K562 (cell line): Measurements from ENCODE around the gene C17orf75. TPM values are rescaled to one million over a fixed set of nuclear protein-coding genes. Genes with fewer than 3 reads are reported as not detected.

ENCODE experiments used
- ATAC-seq: fragments of 200-7000 bp; cut with Tn5 transposase; 3 replicates; pipeline ENCODE4 v1.9.1; 2020; ENCODE audit warnings: moderate library complexity
- BruUV-seq: library from RNA; stranded (reverse); fragments of 400-500 nt; replicated peaks from 2 replicates; lab custom pipeline; 2021; lab: Mats Ljungman, UMichigan
- CTCF ChIA-PET: fragments of 300-600 bp; formaldehyde crosslinking; extraction: SDS; loops from one replicate; lab custom pipeline; 2021; ENCODE audit warnings: low intra/inter-chr PET ratio; lab: Yijun Ruan, JAX
- POLR2A ChIA-PET: fragments of 300-600, 350-650 bp; sonication (Branson Sonifier 250); formaldehyde crosslinking; extraction: SDS; loops from one replicate; lab custom pipeline; 2021; ENCODE audit warnings: antibody characterized with exemption, inconsistent platforms; lab: Yijun Ruan, JAX
- DNase-seq, 4 experiments: peaks; one replicate each; pipeline versions ENCODE4 v3.0.0 to v3.0.0-alpha.2; 2011 to 2018; ENCODE audit warnings: low spot score in 3 of 4, mixed read lengths in 3 of 4; ENCODE audit errors: extremely low read depth in 1 of 4
- FAIRE-seq: peaks from 2 replicates; lab custom pipeline; 2011; peaks lifted over from hg19 to GRCh38; lab: Jason Lieb, UNC
- H2AFZ ChIP-seq: 2 replicates; pipeline ENCODE4 v1.6.0; 2011; ENCODE audit warnings: low read depth, low read length, control low read depth, inconsistent platforms
- H3K27ac ChIP-seq: fragments of 200-600 bp; 3 replicates; pipeline ENCODE4 v1.8.0; 2011; ENCODE audit warnings: low read depth, mild to moderate bottlenecking, control low read depth, inconsistent platforms, low read length, moderate library complexity, mixed read lengths; ENCODE audit errors: extremely low read depth
- H3K27me3 ChIP-seq, 2 experiments: fragments of 300-600 bp in 1 of 2; 2 replicates in 1 of 2; 3 replicates in 1 of 2; pipeline versions ENCODE4 v1.6.0 to v1.8.0; 2011; ENCODE audit warnings: inconsistent platforms in 2 of 2, low read length in 2 of 2, mild to moderate bottlenecking in 1 of 2, mixed read lengths in 1 of 2, moderate library complexity in 1 of 2; ENCODE audit not compliant: control insufficient read depth in 2 of 2, insufficient read depth in 2 of 2
- H3K36me3 ChIP-seq: fragments of 300-600 bp; 3 replicates; pipeline ENCODE4 v1.8.0; 2011; ENCODE audit warnings: mild to moderate bottlenecking, low read length, inconsistent platforms; ENCODE audit not compliant: control insufficient read depth, insufficient read depth
- H3K4me1 ChIP-seq, 2 experiments: fragments of 200-600 bp in 1 of 2; replicated peaks in 1 of 2; 2 replicates in 1 of 2; 3 replicates in 1 of 2; pipeline versions ENCODE4 v1.5.1 to v1.8.0; 2011; ENCODE audit warnings: inconsistent platforms in 2 of 2, low read length in 2 of 2, mild to moderate bottlenecking in 1 of 2, mixed read lengths in 1 of 2, moderate library complexity in 1 of 2; ENCODE audit not compliant: control insufficient read depth in 2 of 2, insufficient read depth in 2 of 2
- H3K4me2 ChIP-seq: 2 replicates; pipeline ENCODE4 v1.6.1; 2011; ENCODE audit warnings: low read length, control low read depth, inconsistent platforms, mixed read lengths; ENCODE audit not compliant: insufficient read depth
- H3K4me3 ChIP-seq: fragments of 200-600 bp; sonication (generic), shearing (Covaris generic); 2 replicates; pipeline ENCODE4 v1.5.1; 2016; ENCODE audit warnings: control low read depth, inconsistent platforms
- H3K79me2 ChIP-seq: fragments of 200-600 bp; 3 replicates; pipeline ENCODE4 v1.8.0; 2011; ENCODE audit warnings: low read length, inconsistent platforms; ENCODE audit not compliant: control insufficient read depth, insufficient read depth
- H3K9ac ChIP-seq, 2 experiments: 2 replicates each; pipeline versions ENCODE4 v1.6.0 to v1.6.1; 2011; ENCODE audit warnings: low read depth in 2 of 2, low read length in 2 of 2, control low read depth in 1 of 2, inconsistent platforms in 1 of 2, mild to moderate bottlenecking in 1 of 2, mixed read lengths in 1 of 2; ENCODE audit not compliant: insufficient read depth in 1 of 2
- H3K9me1 ChIP-seq: one replicate; pipeline ENCODE4 v1.6.0; 2011; ENCODE audit warnings: inconsistent platforms, mild to moderate bottlenecking, low read length, moderate library complexity; ENCODE audit not compliant: control insufficient read depth, insufficient read depth
- H3K9me3 ChIP-seq: replicated peaks from 2 replicates; pipeline ENCODE4 v1.5.1; 2011; ENCODE audit warnings: low read depth, low read length, inconsistent platforms; ENCODE audit not compliant: control insufficient read depth, insufficient read depth
- H4K20me1 ChIP-seq: replicated peaks from 2 replicates; pipeline ENCODE4 v1.6.1; 2011; ENCODE audit warnings: low read length, inconsistent platforms, mixed read lengths; ENCODE audit not compliant: control insufficient read depth, insufficient read depth
- CTBP1 ChIP-seq: fragments of 450-650 bp; IDR thresholded peaks from 2 replicates; pipeline ENCODE4 v1.6.1; 2016; ENCODE audit warnings: borderline replicate concordance
- E2F6 ChIP-seq, 2 experiments: IDR thresholded peaks; 2 replicates each; pipeline ENCODE4 v1.6.1; 2011; ENCODE audit warnings: borderline replicate concordance in 1 of 2, control low read depth in 1 of 2, low read depth in 1 of 2, low read length in 1 of 2, mild to moderate bottlenecking in 1 of 2, mixed read lengths in 1 of 2, moderate library complexity in 1 of 2; ENCODE audit not compliant: insufficient read depth in 1 of 2, insufficient read length in 1 of 2, poor library complexity in 1 of 2, severe bottlenecking in 1 of 2; ENCODE audit errors: extremely low read depth in 1 of 2
- GTF2B ChIP-seq: IDR thresholded peaks from 2 replicates; pipeline ENCODE4 v1.6.1; 2011; ENCODE audit not compliant: insufficient read length; ENCODE audit errors: extremely low read depth
- HMBOX1 ChIP-seq: sonication (generic); IDR thresholded peaks from 2 replicates; pipeline ENCODE4 v1.6.1; 2016
- MYNN ChIP-seq, 2 experiments: sonication (generic); formaldehyde crosslinking in 1 of 2; IDR thresholded peaks; 2 replicates each; pipeline versions ENCODE4 v1.5.0 to v1.6.1; 2016 to 2020; ENCODE audit warnings: antibody characterized with exemption in 1 of 2, missing genetic modification reagents in 1 of 2
- NR2C2 ChIP-seq, 2 experiments: fragments of 200-800 bp in 1 of 2; sonication (Bioruptor generic) in 1 of 2; sonication (generic) in 1 of 2; formaldehyde crosslinking in 1 of 2; IDR thresholded peaks; 2 replicates each; pipeline versions ENCODE4 v1.6.1 to v1.8.0; 2016 to 2022; ENCODE audit warnings: mild to moderate bottlenecking in 1 of 2, missing compliant biosample characterization in 1 of 2, missing genetic modification characterization in 1 of 2, missing genetic modification reagents in 1 of 2
- PHF8 ChIP-seq: fragments of 200-600 bp; sonication (generic); IDR thresholded peaks from 2 replicates; pipeline ENCODE4 v1.6.1; 2012; ENCODE audit warnings: mixed run types, mild to moderate bottlenecking, inconsistent platforms, low read length, moderate library complexity, borderline replicate concordance
- RBM22 ChIP-seq: fragments of 200-400 bp; formaldehyde crosslinking; IDR thresholded peaks from 2 replicates; pipeline ENCODE4 v1.6.1; 2018; ENCODE audit warnings: low read length, low read depth; ENCODE audit not compliant: poor library complexity, severe bottlenecking
- STAT5A ChIP-seq: IDR thresholded peaks from 2 replicates; pipeline ENCODE4 v1.6.1; 2012; ENCODE audit warnings: low read length, inconsistent platforms, borderline replicate concordance
- ZFPM2 ChIP-seq: fragments of 250-450 bp; sonication (Bioruptor Pico); IDR thresholded peaks from 2 replicates; pipeline ENCODE4 v1.5.1; 2022; ENCODE audit warnings: mild to moderate bottlenecking
- ZHX1 ChIP-seq: fragments of 150-350 bp; conservative IDR thresholded peaks from 2 replicates; pipeline ENCODE4 v1.6.1; 2014; ENCODE audit warnings: low read length
- ZNF224 ChIP-seq: sonication (generic); formaldehyde crosslinking; IDR thresholded peaks from 2 replicates; pipeline ENCODE4 v1.8.0; 2022; ENCODE audit warnings: mild to moderate bottlenecking, missing genetic modification reagents
- ZNF395 ChIP-seq: fragments of 200-800 bp; sonication (Bioruptor generic); IDR thresholded peaks from 2 replicates; pipeline ENCODE4 v1.6.1; 2017; ENCODE audit warnings: missing genetic modification characterization, missing compliant biosample characterization
- WGBS: fragments of 100-300 bp; shearing (Covaris generic); methylation state at CpG from one replicate; pipeline ENCODE4 v1.1.6; 2016; ENCODE audit warnings: low coverage, mixed read lengths; ENCODE audit not compliant: insufficient coverage; ENCODE audit errors: missing lambda C conversion rate; 5-methylcytosine and 5-hydroxymethylcytosine counted together
- in situ Hi-C: fragments of 300-500 bp; cut with MboI; formaldehyde crosslinking; loops from 4 replicates; pipeline ENCODE4 v1.15.0; 2018; ENCODE audit warnings: inconsistent platforms, mixed read lengths
- intact Hi-C: fragments of 100-400 bp; cut with micrococcal nuclease; formaldehyde crosslinking; loops from 2 replicates; pipeline ENCODE4 v1.14.2; 2022
- polyA plus RNA-seq, 8 experiments: library from polyadenylated mRNA; depleted of rRNA in 4 of 8; stranded (reverse) in 5 of 8; unstranded in 3 of 8; fragments of >200 nt; fragmentation: Nextera tagmentation in 2 of 8; fragmentation: Illumina TruSeq in 1 of 8; extraction: Ambion mirVana in 2 of 8; extraction: Trizol in 1 of 8; gene quantifications; 2 replicates each; pipeline versions ENCODE4 v1.2.1 to v1.2.3, GENCODE V29; 2011 to 2014; ENCODE audit warnings: inconsistent platforms in 1 of 8, missing spikeins in 1 of 8
- total RNA-seq, 7 experiments: library from RNA; depleted of rRNA in 6 of 7; stranded (reverse); fragments of >200 nt in 6 of 7; fragmentation: Illumina TruSeq in 2 of 7; extraction: Trizol in 2 of 7; gene quantifications; 2 replicates each; pipeline versions ENCODE4 v1.2.1 to v1.2.3, GENCODE V29; 2011 to 2021; ENCODE audit warnings: low replicate concordance in 1 of 7

C17orf75 gene
- total and polyA plus RNA-seq, 9 of the 15 experiments (the other 6 are each of a cell fraction or from before 2014, with no cell fraction given): 15.5 to 55.7 (median 18.5) TPM

GRCh38 chr17:32348483-32348800 lies 6.5 kb upstream of the C17orf75 start:
- H3K4me2 ChIP-seq: peak overlapping the region; percentile 92
- H4K20me1 ChIP-seq: peaks cover 25% of the 10 kb centered on the region
- FAIRE-seq: peak; percentile 90
- peaks cover 28 to 29% of the 10 kb centered on the region in 2 experiments; a peak in 4 of 5 replicates for H3K4me1 ChIP-seq
- H3K36me3 ChIP-seq: peaks cover 22% of the 10 kb centered on the region; the same call in 2 of the 3 replicates
- peaks cover 61% of the 10 kb centered on the region for H3K79me2 ChIP-seq
- no peak overlapping the region for H2AFZ ChIP-seq
- no peak; the same call in 2 of the 3 replicates for ATAC-seq
- peak overlapping the region; percentile 74 for H3K4me3 ChIP-seq
- no peaks in the 10 kb centered on the region for H3K27me3 ChIP-seq
- ChIA-PET POLR2A (interaction anchor here (0.5 to 1.7 kb wide), 15 partner anchors 9 to 199 kb away, joined by 3 to 6 read pairs (median 3); no protein-coding TSS in a partner anchor), CTCF (no interaction called here)
- H3K27ac ChIP-seq: peak overlapping the region; percentile 99
- no peaks in the 10 kb centered on the region for H3K9me1 ChIP-seq
- no peaks in the 10 kb centered on the region for H3K9me3 ChIP-seq
- no TSS peak for BruUV-seq
- peak overlapping the region; percentile 98 to 99; a peak in 3 of 4 replicates for H3K9ac ChIP-seq
- intact Hi-C loops: no loop called here
- DNase-seq: peak in 1 of 4 experiments; percentile 92
- WGBS: 6% methylated on average over 2 of the region's 2 CpGs
- in situ Hi-C loops: no loop called here
- TF ChIP-seq GTF2B: no peak
- TF ChIP-seq ZFPM2 (CRISPR knock-in tag): no peak
- TF ChIP-seq PHF8: no peak
- no peak for TF ChIP-seq NR2C2 (CRISPR knock-in tag; IDR thresholded peaks at IDR 0.05)
- peak; percentile 11; the same call in 1 of the 2 replicates for TF ChIP-seq NR2C2 (tag; IDR thresholded peaks at IDR 0.05)
- peak in 1 of 2 experiments; percentile 0 for TF ChIP-seq E2F6 (IDR thresholded peaks at IDR 0.05; ENCODE audit: borderline replicate concordance in 1 of 2, extremely low read depth in 1 of 2, insufficient read depth in 1 of 2, insufficient read length in 1 of 2, low read depth in 1 of 2, low read length in 1 of 2, poor library complexity in 1 of 2, severe bottlenecking in 1 of 2)
- TF ChIP-seq STAT5A: 0 out of 2 replicates have a peak, but pooled peaks have one; percentile 59
- TF ChIP-seq MYNN (IDR thresholded peaks at IDR 0.05): peak; percentile 26; the same call in 1 of the 2 replicates
- TF ChIP-seq MYNN (CRISPR knock-in tag; IDR thresholded peaks at IDR 0.05): no peak
- TF ChIP-seq RBM22: no peak
- no peak for TF ChIP-seq ZNF224 (CRISPR knock-in tag)
- no peak for TF ChIP-seq CTBP1
- TF ChIP-seq HMBOX1: no peak
- TF ChIP-seq ZNF395: no peak
- no peak for TF ChIP-seq ZHX1
